OCI-LY7 (cell line): ENCODE measurements around the gene PLD4.

ENCODE experiments used
- CTCF ChIP-seq: fragments of 200-600 bp; sonication (generic); conservative IDR thresholded peaks from 2 replicates; pipeline ENCODE4 v1.5.1; 2014; ENCODE audit warnings: mild to moderate bottlenecking, antibody characterized with exemption, low read length, moderate library complexity, mixed read lengths
- EZH2phosphoT487 ChIP-seq: fragments of 200-600 bp; sonication (generic); IDR thresholded peaks from 2 replicates; pipeline ENCODE4 v1.6.1; 2018; ENCODE audit warnings: low read depth, borderline replicate concordance, mild to moderate bottlenecking, mixed run types, antibody characterized with exemption, low read length, moderate library complexity, mixed read lengths

DNA sequence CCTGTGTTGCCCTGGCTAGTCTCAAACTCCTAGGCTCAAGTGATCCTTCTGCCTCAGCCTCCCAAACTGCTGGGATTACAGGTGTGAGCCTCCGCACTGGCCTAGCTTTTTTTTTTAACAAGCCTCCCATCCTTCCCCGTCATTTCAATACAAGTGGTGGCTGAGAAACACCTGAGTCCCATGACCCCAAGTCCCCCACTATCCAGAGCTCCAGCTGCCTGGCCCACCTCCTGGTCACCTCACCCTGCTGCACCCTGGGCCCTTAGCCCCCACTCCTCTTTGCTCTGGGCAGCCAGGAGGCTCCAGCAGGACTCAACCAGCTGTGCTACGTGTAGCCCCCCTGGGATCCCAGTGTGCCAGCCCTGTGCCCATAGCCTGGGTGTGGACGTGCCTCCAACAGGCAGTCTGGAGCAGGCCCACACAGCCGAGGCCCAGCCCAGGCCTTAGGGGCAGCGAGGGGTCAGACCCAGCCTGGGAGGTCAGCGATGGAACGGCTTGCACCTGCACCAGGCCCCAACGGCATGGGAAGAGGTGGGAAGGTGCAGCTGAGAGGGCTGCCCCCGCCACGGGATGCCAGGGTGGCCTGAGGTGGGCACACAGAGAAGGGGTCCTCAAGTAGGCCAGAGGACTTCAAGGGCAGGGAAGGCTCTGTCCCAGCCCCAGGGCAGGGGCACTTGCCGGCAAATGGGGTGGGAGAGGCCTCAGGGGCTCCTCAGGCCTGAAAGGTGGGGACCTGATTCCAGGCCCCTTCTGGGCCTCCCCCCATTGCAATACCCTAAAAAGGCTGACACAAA lies 47.0 kb downstream of the PLD4 start:
- TF ChIP-seq CTCF: no peak
- no peak for TF ChIP-seq EZH2phosphoT487
